ENCODE measurements around the gene STARD13. TPM values are rescaled to one million over a fixed set of nuclear protein-coding genes. Genes with fewer than 3 reads are reported as not detected.

The STARD13 gene
- total RNA-seq, 1 donor = 52.2 TPM

DNA sequence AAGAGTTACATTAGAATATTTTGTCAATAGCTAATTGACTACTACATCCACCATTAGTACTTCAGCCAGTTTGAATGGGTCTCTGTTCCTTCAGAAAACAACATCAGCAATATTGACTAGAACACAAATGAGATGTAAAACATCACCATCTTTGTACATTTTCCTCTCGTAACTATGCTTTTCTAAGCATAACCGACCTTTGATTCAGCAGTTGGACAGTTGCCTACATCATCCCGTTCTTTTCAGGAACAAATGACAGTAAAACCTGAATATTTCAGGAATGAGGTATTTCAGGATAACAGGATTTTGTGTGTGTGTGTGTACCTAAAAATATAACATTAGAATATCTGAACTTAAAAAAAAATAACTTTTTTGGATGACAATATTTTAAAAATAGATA is 60.9 kb downstream of the STARD13 start:
- TF ChIP-seq, protein P1, sequence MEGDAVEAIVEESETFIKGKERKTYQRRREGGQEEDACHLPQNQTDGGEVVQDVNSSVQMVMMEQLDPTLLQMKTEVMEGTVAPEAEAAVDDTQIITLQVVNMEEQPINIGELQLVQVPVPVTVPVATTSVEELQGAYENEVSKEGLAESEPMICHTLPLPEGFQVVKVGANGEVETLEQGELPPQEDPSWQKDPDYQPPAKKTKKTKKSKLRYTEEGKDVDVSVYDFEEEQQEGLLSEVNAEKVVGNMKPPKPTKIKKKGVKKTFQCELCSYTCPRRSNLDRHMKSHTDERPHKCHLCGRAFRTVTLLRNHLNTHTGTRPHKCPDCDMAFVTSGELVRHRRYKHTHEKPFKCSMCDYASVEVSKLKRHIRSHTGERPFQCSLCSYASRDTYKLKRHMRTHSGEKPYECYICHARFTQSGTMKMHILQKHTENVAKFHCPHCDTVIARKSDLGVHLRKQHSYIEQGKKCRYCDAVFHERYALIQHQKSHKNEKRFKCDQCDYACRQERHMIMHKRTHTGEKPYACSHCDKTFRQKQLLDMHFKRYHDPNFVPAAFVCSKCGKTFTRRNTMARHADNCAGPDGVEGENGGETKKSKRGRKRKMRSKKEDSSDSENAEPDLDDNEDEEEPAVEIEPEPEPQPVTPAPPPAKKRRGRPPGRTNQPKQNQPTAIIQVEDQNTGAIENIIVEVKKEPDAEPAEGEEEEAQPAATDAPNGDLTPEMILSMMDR (IDR thresholded peaks at IDR 0.05; ENCODE audit: insufficient read depth, low read depth, low read length) = no peak
- H3K4me3 ChIP-seq (ENCODE audit: low read depth, low read length) = no peak overlapping the region
- DNase-seq (ENCODE audit: low read depth) = no peak

DNA sequence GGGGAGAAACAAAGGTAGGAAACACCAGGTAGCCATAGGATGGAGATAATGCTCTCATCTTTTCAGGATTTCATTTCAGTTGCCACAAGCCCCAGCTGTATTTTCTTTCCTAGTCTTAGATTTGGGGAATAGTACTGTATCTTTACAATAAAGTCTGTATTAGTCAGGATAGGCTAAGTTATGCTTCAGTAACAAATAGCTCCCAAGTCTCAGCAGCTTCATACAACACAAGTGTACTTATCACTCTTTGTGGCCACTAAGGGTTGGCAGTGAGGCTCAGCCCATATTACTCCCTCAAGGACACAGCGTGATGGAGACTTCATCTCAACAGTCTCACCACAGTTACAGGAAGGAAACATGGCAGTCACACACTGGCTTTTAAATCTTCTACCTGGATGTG is 61.4 kb downstream of the STARD13 start:
- no peak overlapping the region for H3K4me3 ChIP-seq (ENCODE audit: low read depth, low read length)
- TF ChIP-seq, protein P1 (IDR thresholded peaks at IDR 0.05; ENCODE audit: insufficient read depth, low read depth, low read length) = no peak

DNA sequence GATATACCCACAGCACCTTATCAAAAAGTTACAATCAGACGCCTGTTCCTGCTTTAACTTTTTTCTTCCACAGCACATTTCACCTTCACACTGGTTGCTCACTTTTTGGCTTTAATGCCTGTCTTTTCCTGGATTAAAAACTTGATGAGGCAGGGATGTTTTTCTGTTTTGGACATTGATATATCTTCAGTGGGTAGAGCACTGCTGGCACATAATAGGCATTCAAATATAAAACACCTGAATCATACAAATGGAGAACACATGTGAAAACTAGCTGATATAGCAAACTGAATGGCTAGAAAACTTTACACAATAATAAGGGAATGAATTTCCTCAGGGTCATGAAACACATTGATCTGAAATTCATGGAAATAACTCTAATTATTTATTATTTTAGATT is 65.6 kb downstream of the STARD13 start:
- no peak overlapping the region for H3K4me3 ChIP-seq (ENCODE audit: low read depth, low read length)
- no peak for DNase-seq (ENCODE audit: low read depth)
- TF ChIP-seq, protein P1 (IDR thresholded peaks at IDR 0.05; ENCODE audit: insufficient read depth, low read depth, low read length) = no peak

More for the DNA sequence above, 61.4 kb downstream of the STARD13 start:
- no peak for DNase-seq (ENCODE audit: low read depth)

DNA sequence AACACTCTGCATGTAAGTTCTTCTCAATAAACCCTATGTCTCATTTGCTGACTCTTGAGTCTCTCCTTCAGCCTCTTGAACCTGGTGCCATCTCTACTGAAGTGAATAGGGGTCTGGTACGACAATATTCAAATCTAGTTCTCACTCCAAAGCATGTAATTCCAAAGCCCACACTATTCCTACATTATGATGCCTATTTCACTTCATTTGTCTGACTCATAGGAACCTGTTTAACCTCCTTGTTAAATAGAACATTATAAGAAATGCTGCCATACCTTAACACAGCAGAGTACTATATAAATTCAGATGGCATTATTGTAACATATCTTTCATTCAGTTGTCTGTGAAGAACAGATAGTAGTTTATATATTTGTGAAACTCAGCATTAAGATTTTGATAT is 67.1 kb downstream of the STARD13 start:
- TF ChIP-seq, protein P1 (IDR thresholded peaks at IDR 0.05; ENCODE audit: insufficient read depth, low read depth, low read length) = no peak
- no peak for DNase-seq (ENCODE audit: low read depth)
- no peak overlapping the region for H3K4me3 ChIP-seq (ENCODE audit: low read depth, low read length)

DNA sequence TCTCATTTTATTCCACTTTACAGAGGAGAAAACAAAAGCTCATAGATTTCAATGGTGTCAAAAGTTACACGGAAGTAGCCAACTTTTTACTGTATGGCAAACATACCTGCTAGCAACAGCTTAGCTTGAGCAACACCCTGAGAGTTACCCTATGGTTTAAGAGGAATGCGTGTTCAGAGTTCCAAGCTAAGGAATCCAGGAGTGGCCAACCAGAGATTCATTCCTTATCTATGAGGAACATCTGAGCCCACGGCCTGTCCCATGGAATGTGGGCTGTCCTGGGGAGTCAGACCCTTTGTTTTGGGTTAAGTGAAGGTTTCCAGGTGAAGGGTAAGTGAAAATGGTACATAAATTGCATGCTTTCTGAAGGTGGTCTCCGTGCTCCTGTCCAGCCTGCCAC is 67.5 kb downstream of the STARD13 start:
- no peak for DNase-seq (ENCODE audit: low read depth)
- TF ChIP-seq, protein P1 (IDR thresholded peaks at IDR 0.05; ENCODE audit: insufficient read depth, low read depth, low read length) = no peak
- no peak overlapping the region for H3K4me3 ChIP-seq (ENCODE audit: low read depth, low read length)

DNA sequence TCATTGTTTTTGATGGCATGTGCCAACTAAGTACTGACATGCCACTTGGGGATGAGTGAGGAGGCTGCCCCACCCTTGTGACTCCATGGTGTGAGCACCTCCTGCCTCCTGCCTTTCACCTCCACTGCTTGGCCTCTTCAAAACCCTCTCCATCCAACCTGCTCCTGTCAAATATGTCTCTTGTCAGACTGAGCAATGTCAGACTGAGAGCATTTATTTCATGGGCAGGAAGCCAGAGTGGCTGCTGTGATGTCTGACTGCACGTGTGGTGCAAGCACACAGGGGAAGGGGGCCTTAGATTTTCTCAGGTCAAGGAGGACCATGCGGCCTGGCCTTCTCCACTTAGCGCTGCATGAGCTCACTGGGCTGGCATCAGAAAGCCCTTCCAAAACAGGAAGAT is 68.3 kb downstream of the STARD13 start:
- H3K4me3 ChIP-seq (ENCODE audit: low read depth, low read length) = no peak overlapping the region
- no peak for DNase-seq (ENCODE audit: low read depth)
- TF ChIP-seq, protein P1 (IDR thresholded peaks at IDR 0.05; ENCODE audit: insufficient read depth, low read depth, low read length) = no peak

DNA sequence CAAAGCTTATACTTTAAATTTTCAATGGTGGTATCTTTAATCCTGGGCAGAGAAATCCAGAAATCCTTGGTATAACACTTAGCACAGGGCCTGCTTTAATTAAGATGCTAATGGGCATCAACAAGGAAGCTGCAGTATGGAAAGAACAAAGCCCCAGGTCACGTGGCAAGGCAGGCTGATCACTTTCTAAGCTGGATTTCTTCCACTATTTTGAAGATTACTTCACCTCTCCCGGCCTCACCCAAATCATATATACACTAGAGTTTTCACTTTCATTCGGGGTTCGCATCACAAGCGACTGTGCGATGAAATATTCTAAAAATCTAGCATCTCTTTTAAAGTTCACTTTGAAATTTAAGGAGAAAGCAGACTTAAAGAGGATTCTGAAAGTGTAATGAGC is 71.8 kb downstream of the STARD13 start:
- DNase-seq (ENCODE audit: low read depth) = peak; percentile 77
- TF ChIP-seq, protein P1 (IDR thresholded peaks at IDR 0.05; ENCODE audit: insufficient read depth, low read depth, low read length) = no peak
- H3K4me3 ChIP-seq (ENCODE audit: low read depth, low read length) = peak overlapping the region; percentile 37
